ENCODE measurements around the gene TPRN. TPM values are rescaled to one million over a fixed set of nuclear protein-coding genes. Genes with fewer than 3 reads are reported as not detected.

The TPRN gene
- total RNA-seq, 2 donors from 2014 or later: 9.0 to 19.1 TPM

DNA sequence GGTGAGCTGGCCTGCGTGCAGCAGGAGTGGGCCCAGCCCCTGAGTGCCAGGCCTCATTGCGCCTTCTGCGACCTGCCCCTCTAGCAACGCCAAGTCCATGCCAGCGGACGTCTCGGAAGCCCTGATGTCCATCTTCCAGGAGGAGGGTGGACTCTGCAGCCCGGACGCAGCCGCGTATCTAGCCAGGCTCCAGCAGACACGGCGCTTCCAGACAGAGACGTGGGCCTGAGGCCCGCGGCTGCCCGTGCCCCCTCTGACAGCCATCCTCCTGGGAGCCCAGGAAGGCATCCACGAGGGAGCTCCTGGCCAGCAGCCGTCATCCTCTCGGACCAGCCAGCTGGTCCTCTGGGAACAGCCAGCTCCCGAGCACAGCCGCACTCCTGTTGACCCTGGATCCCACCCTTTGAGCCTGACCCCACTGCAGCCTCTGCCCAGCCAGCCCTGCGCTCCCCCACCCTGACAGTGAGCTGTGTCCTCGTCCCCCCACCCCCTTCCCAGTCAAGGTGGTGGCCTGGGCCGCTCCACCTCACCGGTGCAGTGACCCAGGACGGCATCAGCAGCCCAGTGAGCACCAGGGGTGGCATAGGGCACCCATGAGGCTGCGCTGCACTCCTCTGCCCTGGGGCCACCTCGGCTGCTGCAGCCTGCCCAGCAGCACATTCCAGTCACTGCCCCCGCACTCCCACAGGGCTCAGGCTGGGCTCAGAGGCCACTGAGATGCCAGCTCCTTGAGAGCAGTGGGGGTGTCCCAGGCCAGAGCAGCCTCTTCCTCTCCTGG, 15.8 kb upstream of the TPRN start:
- H3K4me3 Mint-ChIP-seq: no peak overlapping the region
- no peak overlapping the region for H3K27ac Mint-ChIP-seq
- ATAC-seq (no peak), DNase-seq (ENCODE audit: low spot score) (no peak)
- H3K4me1 Mint-ChIP-seq (ENCODE audit: low read depth in 2 of 2): peaks cover 0 to under 1% of the 10 kb centered on the region in 2 donors
- H3K36me3 Mint-ChIP-seq: no peaks in the 10 kb centered on the region
- H3K9me3 Mint-ChIP-seq: no peaks in the 10 kb centered on the region
- H3K27me3 Mint-ChIP-seq: no peaks in the 10 kb centered on the region

DNA sequence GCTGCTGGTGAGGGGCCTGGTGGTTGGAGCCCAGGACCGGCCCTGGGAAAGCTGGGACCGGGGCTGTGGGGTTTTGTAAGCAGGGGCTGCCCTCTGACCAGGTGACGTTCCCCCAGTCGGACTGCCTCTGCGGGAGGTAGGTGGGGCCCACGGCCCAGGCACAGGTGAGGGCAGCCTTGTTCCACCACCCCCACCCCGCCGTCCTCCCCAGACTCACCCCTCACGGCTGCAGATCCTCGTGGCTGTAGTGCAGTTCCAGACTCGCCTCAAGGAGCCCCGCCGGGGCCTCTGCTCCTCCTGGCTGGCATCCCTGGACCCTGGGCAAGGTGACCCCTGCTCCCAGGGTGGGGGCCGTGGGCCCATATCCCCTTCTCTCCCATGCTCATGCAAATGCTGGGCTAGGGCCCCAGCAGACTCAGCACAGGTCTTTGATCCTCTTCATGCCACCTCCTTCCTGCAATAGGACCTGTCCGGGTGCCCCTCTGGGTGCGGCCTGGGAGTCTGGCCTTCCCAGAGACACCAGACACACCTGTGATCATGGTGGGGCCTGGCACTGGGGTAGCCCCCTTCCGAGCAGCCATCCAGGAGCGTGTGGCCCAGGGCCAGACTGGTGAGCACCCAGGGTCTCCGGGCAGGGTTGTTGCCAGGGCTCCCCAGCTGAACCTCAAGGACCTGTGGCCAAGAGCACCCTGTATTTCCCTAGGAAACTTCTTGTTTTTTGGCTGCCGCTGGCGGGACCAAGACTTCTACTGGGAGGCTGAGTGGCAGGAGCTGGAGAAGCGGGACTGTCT, 14.8 kb upstream of the TPRN start:
- Mint-ChIP-seq H3K36me3 (no peaks in the 10 kb centered on the region), H3K4me1 (ENCODE audit: low read depth in 2 of 2) (peaks cover 0 to 5% of the 10 kb centered on the region in 2 donors), H3K9me3 (no peaks in the 10 kb centered on the region), H3K27ac (no peak overlapping the region), H3K4me3 (no peak overlapping the region), H3K27me3 (no peaks in the 10 kb centered on the region)
- no peak for DNase-seq (ENCODE audit: low spot score)
- ATAC-seq: no peak

DNA sequence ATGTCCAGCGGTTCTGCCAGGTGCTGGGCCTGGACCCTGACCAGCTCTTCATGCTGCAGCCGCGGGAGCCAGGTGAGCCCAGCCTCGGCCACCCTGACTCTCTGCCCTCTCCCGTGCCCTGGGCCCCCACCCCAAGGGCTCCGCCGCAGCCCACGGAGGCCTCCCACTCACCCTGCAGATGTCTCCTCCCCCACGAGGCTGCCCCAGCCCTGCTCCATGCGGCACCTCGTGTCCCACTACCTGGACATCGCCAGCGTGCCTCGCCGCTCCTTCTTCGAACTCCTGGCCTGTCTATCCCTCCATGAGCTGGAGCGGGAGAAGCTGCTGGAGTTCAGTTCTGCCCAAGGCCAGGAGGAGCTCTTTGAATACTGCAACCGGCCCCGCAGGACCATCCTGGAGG, 14.1 kb upstream of the TPRN start:
- Mint-ChIP-seq H3K36me3 (no peaks in the 10 kb centered on the region), H3K27ac (no peak overlapping the region), H3K27me3 (no peaks in the 10 kb centered on the region), H3K9me3 (no peaks in the 10 kb centered on the region), H3K4me1 (ENCODE audit: low read depth in 2 of 2) (peaks cover 0 to 5% of the 10 kb centered on the region in 2 donors), H3K4me3 (no peak overlapping the region)
- ATAC-seq (no peak), DNase-seq (ENCODE audit: low spot score) (no peak)

DNA sequence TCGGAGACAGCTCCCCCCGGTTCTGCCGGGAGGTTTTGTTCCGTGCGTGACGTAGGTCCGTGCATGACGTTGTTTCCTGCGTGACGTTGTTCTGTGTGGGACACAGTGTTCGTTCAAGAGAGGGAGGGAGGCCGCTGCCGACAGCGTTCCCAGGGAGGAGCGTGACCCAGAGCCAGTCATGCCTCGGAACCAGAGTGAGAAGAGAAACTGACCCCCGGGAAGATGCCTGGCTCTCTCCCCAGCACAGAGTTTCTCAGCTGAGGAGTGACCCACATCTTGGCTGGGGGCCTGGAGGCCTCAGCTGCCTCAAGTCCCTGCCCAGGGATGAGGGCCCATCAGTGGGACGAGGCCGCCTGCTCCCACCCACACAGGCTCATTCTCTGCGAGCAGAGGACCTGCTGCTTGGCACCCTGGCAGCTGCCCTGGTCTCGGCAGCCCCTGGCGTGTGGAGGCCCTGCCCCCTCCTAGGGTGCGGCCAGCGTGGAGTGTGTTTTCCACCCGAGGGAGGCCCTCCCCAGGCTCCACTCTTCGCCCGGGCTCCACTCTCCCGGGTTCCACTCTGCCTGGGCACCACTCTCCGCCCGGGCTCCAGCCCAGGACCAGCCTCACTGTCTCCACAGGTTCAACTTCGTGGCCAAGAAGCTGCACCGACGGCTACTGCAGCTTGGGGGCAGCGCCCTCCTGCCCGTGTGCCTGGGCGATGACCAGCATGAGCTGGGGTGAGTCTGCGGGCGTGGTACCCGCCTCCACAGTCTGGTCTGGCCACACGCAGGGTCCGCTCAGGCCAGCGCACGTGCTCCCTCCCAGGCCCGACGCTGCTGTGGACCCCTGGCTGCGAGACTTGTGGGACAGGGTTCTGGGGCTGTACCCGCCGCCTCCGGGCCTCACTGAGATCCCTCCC, 12.9 kb upstream of the TPRN start:
- Mint-ChIP-seq H3K27me3 (no peaks in the 10 kb centered on the region), H3K4me3 (no peak overlapping the region), H3K36me3 (no peaks in the 10 kb centered on the region), H3K27ac (no peak overlapping the region), H3K9me3 (no peaks in the 10 kb centered on the region), H3K4me1 (ENCODE audit: low read depth in 2 of 2) (peaks cover 0 to 9% of the 10 kb centered on the region in 2 donors)
- DNase-seq (ENCODE audit: low spot score) (no peak), ATAC-seq (no peak)

DNA sequence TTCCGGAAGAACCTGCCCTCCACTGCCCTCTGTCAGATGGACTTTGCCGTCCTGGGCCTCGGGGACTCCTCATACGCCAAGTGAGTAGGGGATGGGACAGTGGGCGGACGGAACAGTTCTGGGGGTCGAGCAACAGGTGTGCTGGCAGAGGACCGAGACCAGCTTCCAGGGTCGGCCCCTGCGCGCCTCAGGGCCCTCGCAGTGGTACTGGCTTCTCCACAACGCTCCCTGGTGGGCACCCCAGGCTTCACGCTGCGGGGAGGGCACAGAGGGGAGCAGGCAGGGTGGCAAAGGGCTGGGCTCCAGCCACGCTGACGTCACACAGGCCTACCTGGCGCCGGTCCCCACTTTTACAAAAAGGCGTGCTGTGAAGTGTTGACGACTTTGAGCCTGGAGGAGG, 12.0 kb upstream of the TPRN start:
- DNase-seq (ENCODE audit: low spot score): no peak
- H3K36me3 Mint-ChIP-seq: peaks cover 2% of the 10 kb centered on the region
- no peak overlapping the region for H3K27ac Mint-ChIP-seq
- ATAC-seq: no peak
- H3K4me3 Mint-ChIP-seq: no peak overlapping the region
- H3K4me1 Mint-ChIP-seq (ENCODE audit: low read depth in 2 of 2): peaks cover 2 to 12% of the 10 kb centered on the region in 2 donors
- H3K9me3 Mint-ChIP-seq: no peaks in the 10 kb centered on the region
- no peaks in the 10 kb centered on the region for H3K27me3 Mint-ChIP-seq

DNA sequence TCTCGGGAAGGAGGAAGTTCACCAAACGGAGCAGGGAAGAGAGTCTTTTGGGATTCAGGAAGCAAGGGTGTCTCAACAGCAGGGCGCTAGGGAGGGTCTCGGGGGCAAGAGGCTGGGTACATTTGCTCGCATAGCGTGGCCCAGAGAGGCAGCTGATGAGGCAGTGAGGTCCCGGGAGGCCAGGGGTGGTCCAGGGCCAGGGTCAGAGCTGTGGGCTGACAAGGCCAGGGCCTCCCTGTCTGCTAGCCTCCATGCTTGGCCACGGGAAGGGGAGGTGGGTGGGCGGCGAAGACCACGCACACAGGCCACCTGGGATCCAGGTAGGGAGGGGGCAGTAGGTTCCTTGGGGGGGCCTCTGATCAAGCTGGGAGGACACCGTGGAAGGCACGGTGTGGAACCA, 11.0 kb upstream of the TPRN start:
- DNase-seq (ENCODE audit: low spot score) (no peak), ATAC-seq (no peak)
- Mint-ChIP-seq H3K27me3 (no peaks in the 10 kb centered on the region), H3K9me3 (no peaks in the 10 kb centered on the region), H3K27ac (no peak overlapping the region), H3K4me1 (ENCODE audit: low read depth in 2 of 2) (peaks cover 12 to 22% of the 10 kb centered on the region in 2 donors), H3K36me3 (peaks cover 12% of the 10 kb centered on the region), H3K4me3 (no peak overlapping the region)

DNA sequence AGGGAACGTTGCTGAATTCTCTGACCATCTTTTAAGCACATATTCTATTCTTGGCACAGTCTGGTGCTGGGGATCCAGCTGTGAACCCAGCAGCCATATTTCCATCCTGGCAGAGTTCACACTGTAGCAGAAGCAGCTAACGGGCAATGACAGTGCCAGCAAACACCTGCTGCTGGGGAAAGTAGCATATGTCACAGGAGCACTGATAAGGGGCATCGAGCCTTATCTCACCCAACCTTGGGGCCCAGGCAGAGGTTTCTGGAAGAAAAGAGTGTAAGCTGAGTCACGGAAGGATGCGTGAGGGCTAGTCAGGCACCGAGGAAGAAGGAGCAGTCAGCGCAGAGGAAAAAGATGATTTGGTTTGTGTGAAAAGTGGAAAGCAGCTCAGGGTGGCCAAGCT, 6.1 kb upstream of the TPRN start:
- Mint-ChIP-seq H3K4me1 (ENCODE audit: low read depth in 2 of 2) (peaks cover 38 to 46% of the 10 kb centered on the region in 2 donors), H3K27ac (peak overlapping the region; percentile 90 to 93), H3K27me3 (no peaks in the 10 kb centered on the region), H3K4me3 (peak overlapping the region; percentile 95), H3K9me3 (no peaks in the 10 kb centered on the region), H3K36me3 (peaks cover 14% of the 10 kb centered on the region)
- DNase-seq (ENCODE audit: low spot score): no peak
- ATAC-seq: no peak

DNA sequence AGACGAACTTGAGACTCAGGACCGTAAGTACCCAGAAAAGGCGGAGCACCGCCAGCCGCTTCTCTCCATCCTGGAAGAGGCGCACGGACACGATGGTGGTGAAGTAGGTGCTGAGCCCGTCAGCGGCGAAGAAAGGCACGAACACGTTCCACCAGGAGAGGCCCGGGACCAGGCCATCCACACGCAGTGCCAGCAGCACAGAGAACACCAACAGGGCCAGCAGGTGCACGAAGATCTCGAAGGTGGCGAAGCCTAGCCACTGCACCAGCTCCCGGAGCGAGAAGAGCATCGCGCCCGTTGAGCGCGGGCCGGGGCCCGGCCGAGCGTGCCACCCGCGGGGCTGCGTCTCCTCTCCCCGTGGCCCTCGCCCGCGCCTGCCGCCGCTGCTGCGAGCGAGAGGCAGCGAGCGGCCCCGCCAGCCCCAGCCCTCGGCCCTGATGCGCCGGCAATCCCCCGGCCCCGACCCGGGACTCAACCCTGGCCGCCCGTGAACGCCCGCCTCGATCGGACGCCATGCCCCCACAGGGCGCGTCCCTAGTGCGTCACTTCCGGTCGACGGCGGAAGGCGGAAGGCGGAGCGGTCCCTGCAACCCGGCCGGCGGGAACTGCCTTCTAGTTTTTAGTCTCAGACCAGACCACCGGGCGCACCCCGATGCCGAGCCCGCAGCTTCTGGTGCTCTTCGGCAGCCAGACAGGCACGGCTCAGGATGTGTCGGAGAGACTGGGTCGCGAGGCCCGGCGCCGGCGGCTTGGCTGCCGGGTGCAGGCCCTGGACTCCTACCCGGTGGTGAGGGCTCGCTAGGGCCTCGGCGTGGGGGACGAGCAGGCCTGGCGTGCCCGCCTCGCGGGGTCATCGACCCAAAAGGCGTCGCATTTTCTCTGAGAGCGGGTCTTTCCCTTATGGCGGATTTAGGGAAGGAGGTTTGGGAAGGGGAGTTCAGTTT, 4.9 kb upstream of the TPRN start, which contains the start of the genes NDOR1 and TMEM203:
TSS of gene NDOR1 (plus strand) at position 575 of the 944 bp plus-strand sequence. CDS start at position 653, 78 bp downstream.
TSS of gene TMEM203 (minus strand) at position 523 of the 944 bp plus-strand sequence. CDS start at position 289, 234 bp downstream.
- Mint-ChIP-seq H3K4me3 (peak within 1 kb of the TSS; percentile 95), H3K4me1 (ENCODE audit: low read depth in 2 of 2) (peaks cover 38 to 41% of the 10 kb centered on the region in 2 donors)
- peak; percentile 95 for DNase-seq (ENCODE audit: low spot score)

DNA sequence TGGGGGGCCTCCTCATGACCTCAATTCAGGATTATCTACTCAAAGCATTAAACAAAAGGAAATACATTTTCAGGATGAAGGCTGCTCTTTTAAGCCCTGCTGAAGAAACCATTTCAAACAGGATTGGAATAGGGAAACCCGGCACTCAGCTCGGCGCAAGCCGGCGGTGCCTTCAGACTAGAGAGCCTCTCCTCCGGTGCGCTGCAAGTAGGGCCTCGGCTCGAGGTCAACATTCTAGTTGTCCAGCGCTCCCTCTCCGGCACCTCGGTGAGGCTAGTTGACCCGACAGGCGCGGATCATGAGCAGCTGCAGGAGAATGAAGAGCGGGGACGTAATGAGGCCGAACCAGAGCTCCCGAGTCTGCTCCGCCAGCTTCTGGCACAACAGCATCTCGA, 4.2 kb upstream of the TPRN start:
- ATAC-seq (no peak), DNase-seq (ENCODE audit: low spot score) (no peak)
- H3K27me3 Mint-ChIP-seq: no peaks in the 10 kb centered on the region
- no peaks in the 10 kb centered on the region for H3K9me3 Mint-ChIP-seq
- peaks cover 14% of the 10 kb centered on the region for H3K36me3 Mint-ChIP-seq
- peaks cover 38 to 41% of the 10 kb centered on the region in 2 donors for H3K4me1 Mint-ChIP-seq (ENCODE audit: low read depth in 2 of 2)
- H3K4me3 Mint-ChIP-seq: peak overlapping the region; percentile 95
- H3K27ac Mint-ChIP-seq: peak overlapping the region; percentile 90 to 93

More for the DNA sequence above, 4.9 kb upstream of the TPRN start, which contains the start of the genes NDOR1 and TMEM203:
- Mint-ChIP-seq H3K36me3 (peaks cover 14% of the 10 kb centered on the region), H3K9me3 (no peaks in the 10 kb centered on the region), H3K27me3 (no peaks in the 10 kb centered on the region), H3K27ac (peak within 1 kb of the TSS; percentile 90 to 93)
- peak; percentile 67 to 72 for ATAC-seq

DNA sequence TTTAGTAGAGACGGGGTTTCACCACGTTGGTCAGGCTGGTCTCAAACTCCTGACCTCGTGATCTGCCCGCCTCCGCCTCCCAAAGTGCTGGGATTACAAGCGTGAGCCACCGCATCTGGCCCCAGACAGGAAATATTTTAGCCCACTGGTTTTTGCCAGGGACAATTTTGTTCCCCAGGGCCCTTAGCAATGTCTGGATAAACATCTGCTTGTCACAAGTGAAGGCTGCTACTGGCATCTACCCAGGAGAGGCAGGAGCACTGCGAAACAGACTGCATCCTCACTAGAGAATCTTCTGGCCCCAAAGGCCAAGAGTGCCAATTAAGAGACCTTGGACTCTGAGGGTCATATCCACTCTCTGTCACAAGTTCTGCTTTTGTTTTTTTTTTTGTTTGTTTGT, 2.4 kb upstream of the TPRN start:
- peaks cover 14% of the 10 kb centered on the region for H3K36me3 Mint-ChIP-seq
- H3K4me1 Mint-ChIP-seq (ENCODE audit: low read depth in 2 of 2): peaks cover 37 to 38% of the 10 kb centered on the region in 2 donors
- no peaks in the 10 kb centered on the region for H3K9me3 Mint-ChIP-seq
- no peaks in the 10 kb centered on the region for H3K27me3 Mint-ChIP-seq
- no peak overlapping the region for H3K27ac Mint-ChIP-seq
- DNase-seq (ENCODE audit: low spot score): no peak
- no peak for ATAC-seq
- no peak overlapping the region for H3K4me3 Mint-ChIP-seq

DNA sequence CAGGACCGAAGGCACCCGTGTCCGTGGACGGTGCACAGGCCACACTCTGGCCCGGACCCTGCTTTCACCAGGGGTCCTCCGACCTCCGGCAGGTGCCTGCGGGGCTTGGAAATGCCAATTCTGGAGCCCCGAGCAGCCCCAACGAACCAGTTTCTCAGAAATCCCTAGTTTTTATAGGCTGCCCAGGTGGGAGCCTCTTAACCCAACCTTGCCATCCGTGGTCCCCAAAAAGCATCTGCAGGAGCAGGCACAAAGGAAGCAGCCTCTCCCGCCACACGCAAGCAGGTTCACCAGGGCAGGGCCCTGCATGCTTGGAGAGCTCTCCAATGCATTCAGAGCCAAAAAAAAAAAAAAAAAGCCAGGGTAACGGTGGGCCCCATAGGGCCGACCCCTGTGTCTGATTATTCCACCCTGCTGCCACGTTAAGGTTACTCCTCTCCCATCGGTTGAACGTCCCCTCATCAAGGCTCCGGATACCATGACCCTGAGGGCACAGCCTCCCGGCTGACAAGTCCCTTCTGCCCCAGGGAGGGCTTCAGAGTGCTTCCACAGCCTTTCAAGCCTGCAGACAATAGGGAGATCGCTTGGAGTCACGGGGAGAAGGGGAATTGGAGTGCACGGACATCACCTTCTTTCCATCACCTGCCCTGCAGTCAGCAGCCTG, 796 bp upstream of the TPRN start:
- peak overlapping the region; percentile 77 to 78 for H3K27ac Mint-ChIP-seq
- H3K4me3 Mint-ChIP-seq: peak overlapping the region; percentile 80
- DNase-seq (ENCODE audit: low spot score) (no peak), ATAC-seq (no peak)
- no peaks in the 10 kb centered on the region for H3K9me3 Mint-ChIP-seq
- peaks cover 22 to 24% of the 10 kb centered on the region in 2 donors for H3K4me1 Mint-ChIP-seq (ENCODE audit: low read depth in 2 of 2)
- H3K36me3 Mint-ChIP-seq: peaks cover under 1% of the 10 kb centered on the region
- no peaks in the 10 kb centered on the region for H3K27me3 Mint-ChIP-seq

Measured in natural killer cell treated with Interleukin-12 subunit alpha and Interleukin-12 subunit beta and Interleukin-15 and Interleukin-18, amount 100 ng/mL, for 72 hours (primary cell).